ENCODE data around the gene SRGAP3.

The SRGAP3 gene

DNA sequence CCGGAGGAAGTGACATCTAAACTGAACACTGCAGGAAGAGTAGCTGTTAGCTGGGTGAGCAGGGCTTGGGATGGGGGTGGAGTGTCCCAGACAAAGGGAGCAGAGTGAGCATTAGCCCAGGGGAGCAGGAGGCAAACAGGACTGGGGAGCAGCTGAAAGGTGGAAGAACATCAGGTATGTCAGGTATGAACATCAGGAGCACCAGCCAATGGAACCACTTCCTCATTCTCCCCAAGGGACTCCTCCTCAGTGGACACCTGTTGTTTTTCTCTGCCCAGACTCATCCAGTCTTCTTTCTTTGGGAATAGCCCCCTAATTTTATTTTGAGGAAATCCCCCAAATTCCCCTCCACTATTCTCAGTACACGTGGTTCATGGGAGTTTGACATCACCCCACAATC is 178.5 kb downstream of the SRGAP3 start:
- Histone ChIP-seq H3K4me3 (ENCODE audit: low read length) (no peak overlapping the region), H3K27me3 (ENCODE audit: control insufficient read depth, insufficient read depth, low read length) (no peaks in the 10 kb centered on the region), H3K27ac (ENCODE audit: low read depth, low read length) (no peak overlapping the region), H3K9ac (ENCODE audit: low read length) (no peak overlapping the region), H3K4me1 (ENCODE audit: control insufficient read depth, insufficient read depth, low read length) (no peaks in the 10 kb centered on the region), H3K36me3 (ENCODE audit: control insufficient read depth, insufficient read depth, low read length) (no peaks in the 10 kb centered on the region)

DNA sequence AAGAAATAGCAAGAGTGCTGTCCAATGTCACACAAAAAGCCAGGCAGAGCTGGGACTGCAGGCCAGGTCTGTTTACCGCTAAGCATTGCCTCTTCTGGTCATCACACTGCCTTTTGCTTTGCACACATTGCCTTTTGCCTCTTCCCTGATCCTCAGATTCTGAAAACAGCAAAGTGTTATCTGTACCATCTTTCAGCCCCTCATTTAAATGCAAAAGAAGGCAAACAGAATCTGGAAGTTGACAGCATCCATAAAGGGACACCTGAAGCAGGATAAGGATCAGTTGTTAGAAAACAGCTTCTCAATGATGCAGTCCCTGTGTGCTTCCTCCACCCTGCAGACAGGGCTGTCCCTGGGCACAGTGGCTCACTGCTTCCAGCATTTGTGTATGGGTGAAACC is 179.5 kb downstream of the SRGAP3 start:
- H3K27me3 ChIP-seq (ENCODE audit: control insufficient read depth, insufficient read depth, low read length): no peaks in the 10 kb centered on the region
- no peak overlapping the region for H3K27ac ChIP-seq (ENCODE audit: low read depth, low read length)

DNA sequence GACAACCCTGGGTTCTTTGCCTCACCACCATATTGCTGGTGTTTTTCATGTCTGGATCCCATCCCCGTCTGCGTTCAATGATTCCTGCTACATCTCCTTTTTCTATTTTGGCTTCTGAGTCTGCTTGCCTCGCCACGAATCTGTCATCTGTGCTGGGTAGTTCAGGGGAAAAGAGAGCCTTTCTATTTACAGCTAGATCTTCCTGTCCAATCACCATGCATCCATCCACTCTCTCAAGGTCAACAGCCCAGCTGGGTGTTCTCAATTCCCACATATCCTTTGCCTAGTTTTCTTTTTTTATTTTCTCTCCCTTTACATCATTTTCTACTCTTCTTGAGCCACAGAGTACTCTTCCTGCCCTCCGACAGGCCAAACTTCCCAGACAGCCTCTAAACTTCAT is 181.4 kb downstream of the SRGAP3 start:
- no peak overlapping the region for H3K4me3 ChIP-seq (ENCODE audit: low read length)
- no peaks in the 10 kb centered on the region for H3K27me3 ChIP-seq (ENCODE audit: control insufficient read depth, insufficient read depth, low read length)
- H3K27ac ChIP-seq (ENCODE audit: low read depth, low read length): no peak overlapping the region

More for the DNA sequence above, 179.5 kb downstream of the SRGAP3 start:
- H3K4me3 ChIP-seq (ENCODE audit: low read length): no peak overlapping the region
- no peak overlapping the region for H3K9ac ChIP-seq (ENCODE audit: low read length)
- no peaks in the 10 kb centered on the region for H3K4me1 ChIP-seq (ENCODE audit: control insufficient read depth, insufficient read depth, low read length)
- no peaks in the 10 kb centered on the region for H3K36me3 ChIP-seq (ENCODE audit: control insufficient read depth, insufficient read depth, low read length)

DNA sequence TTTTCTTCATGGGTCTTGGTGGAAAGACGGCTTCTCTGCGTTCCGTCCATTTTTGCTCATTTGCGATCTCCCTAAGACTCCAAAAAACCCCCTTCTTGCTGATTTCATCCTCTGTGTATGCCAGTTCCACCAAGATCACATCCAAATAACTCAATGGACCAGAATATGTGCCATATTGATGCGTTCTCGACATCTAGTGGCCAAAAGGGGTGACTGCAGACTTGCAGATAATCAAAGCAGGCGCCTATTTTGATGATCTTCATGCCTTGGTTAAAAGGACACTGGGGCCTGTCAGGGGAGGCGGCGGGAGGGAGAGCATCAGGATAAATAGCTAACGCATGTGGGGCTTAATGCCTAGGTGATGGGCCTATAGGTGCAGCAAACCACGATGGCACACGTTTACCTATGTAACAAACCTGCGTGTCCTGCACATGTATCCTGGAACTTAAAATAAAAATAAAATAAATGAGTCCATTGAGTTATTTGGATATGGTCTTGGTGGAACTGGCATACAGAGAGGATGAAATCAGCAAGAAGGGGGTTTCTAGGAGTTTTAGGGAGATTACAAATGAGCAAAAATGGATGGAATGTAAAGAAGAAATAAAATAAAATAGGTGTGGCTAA is 182.0 kb downstream of the SRGAP3 start:
- H3K4me3 ChIP-seq (ENCODE audit: low read length): no peak overlapping the region
- no peaks in the 10 kb centered on the region for H3K36me3 ChIP-seq (ENCODE audit: control insufficient read depth, insufficient read depth, low read length)
- H3K4me1 ChIP-seq (ENCODE audit: control insufficient read depth, insufficient read depth, low read length): no peaks in the 10 kb centered on the region
- no peak overlapping the region for H3K27ac ChIP-seq (ENCODE audit: low read depth, low read length)
- no peaks in the 10 kb centered on the region for H3K27me3 ChIP-seq (ENCODE audit: control insufficient read depth, insufficient read depth, low read length)
- no peak overlapping the region for H3K9ac ChIP-seq (ENCODE audit: low read length)

More for the DNA sequence above, 181.4 kb downstream of the SRGAP3 start:
- H3K36me3 ChIP-seq (ENCODE audit: control insufficient read depth, insufficient read depth, low read length): no peaks in the 10 kb centered on the region
- no peak overlapping the region for H3K9ac ChIP-seq (ENCODE audit: low read length)
- H3K4me1 ChIP-seq (ENCODE audit: control insufficient read depth, insufficient read depth, low read length): no peaks in the 10 kb centered on the region

DNA sequence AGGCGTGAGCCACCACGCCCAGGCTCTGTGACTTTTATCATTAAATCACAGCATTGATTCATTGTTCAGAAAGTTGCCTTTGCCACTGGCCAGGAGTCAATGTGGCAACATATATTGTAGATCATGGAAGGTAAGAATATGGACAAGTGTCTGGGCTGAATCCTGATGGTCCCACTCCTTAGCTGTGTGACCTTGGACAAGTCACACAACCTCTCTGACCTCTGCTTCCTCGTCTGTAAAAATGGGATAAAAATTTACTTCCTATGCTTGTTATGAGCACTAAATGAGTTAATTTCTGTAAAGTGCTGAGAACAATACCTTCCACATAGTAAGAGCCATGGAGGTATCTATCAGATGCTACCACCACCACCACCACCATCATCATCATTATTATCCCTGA is 182.7 kb downstream of the SRGAP3 start:
- H3K4me1 ChIP-seq (ENCODE audit: control insufficient read depth, insufficient read depth, low read length): no peaks in the 10 kb centered on the region
- H3K9ac ChIP-seq (ENCODE audit: low read length): no peak overlapping the region
- H3K27ac ChIP-seq (ENCODE audit: low read depth, low read length): no peak overlapping the region
- no peaks in the 10 kb centered on the region for H3K36me3 ChIP-seq (ENCODE audit: control insufficient read depth, insufficient read depth, low read length)
- no peaks in the 10 kb centered on the region for H3K27me3 ChIP-seq (ENCODE audit: control insufficient read depth, insufficient read depth, low read length)
- H3K4me3 ChIP-seq (ENCODE audit: low read length): no peak overlapping the region

DNA sequence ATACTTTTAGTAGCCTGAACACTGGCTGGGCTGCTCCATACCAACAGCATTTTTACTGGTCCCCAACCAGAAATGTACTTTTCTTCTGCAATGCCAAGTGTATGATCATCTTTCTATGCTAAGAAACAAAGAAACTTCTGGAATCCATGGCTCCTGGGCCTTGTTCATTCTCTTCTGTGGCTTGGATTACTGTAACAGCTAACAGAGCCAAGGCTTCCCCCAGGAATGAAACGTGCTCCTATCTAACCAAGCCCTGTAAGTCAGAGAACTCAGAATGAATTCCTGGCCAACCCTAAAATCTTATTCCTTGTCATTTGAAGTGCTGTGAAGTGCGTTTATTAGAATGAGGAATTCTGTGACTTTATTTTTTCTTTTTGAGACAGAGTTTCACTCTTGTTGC is 183.3 kb downstream of the SRGAP3 start:
- Histone ChIP-seq H3K9ac (ENCODE audit: low read length) (no peak overlapping the region), H3K27me3 (ENCODE audit: control insufficient read depth, insufficient read depth, low read length) (no peaks in the 10 kb centered on the region), H3K4me3 (ENCODE audit: low read length) (no peak overlapping the region), H3K4me1 (ENCODE audit: control insufficient read depth, insufficient read depth, low read length) (no peaks in the 10 kb centered on the region), H3K27ac (ENCODE audit: low read depth, low read length) (no peak overlapping the region), H3K36me3 (ENCODE audit: control insufficient read depth, insufficient read depth, low read length) (no peaks in the 10 kb centered on the region)

DNA sequence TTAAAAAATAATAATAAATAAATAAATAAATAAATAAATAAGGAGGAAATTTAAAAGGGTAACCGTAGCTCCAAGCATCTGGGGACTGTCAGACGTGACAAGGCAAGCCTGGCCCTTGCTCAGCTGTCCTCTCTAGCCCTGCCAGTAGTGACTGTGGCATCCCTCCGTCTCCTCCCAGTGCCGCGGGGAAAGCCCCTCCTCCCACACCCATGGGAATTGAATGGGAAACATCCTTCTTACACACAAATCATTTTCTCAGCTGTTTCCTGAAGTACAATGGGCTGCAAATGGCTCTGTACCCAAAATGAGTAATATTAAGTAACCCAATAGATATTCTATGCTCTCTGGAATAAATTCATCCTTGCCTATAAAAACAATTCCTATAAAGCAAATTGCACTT is 184.6 kb downstream of the SRGAP3 start:
- Histone ChIP-seq H3K36me3 (ENCODE audit: control insufficient read depth, insufficient read depth, low read length) (no peaks in the 10 kb centered on the region), H3K27ac (ENCODE audit: low read depth, low read length) (no peak overlapping the region), H3K4me1 (ENCODE audit: control insufficient read depth, insufficient read depth, low read length) (no peaks in the 10 kb centered on the region), H3K27me3 (ENCODE audit: control insufficient read depth, insufficient read depth, low read length) (no peaks in the 10 kb centered on the region), H3K9ac (ENCODE audit: low read length) (no peak overlapping the region), H3K4me3 (ENCODE audit: low read length) (no peak overlapping the region)

DNA sequence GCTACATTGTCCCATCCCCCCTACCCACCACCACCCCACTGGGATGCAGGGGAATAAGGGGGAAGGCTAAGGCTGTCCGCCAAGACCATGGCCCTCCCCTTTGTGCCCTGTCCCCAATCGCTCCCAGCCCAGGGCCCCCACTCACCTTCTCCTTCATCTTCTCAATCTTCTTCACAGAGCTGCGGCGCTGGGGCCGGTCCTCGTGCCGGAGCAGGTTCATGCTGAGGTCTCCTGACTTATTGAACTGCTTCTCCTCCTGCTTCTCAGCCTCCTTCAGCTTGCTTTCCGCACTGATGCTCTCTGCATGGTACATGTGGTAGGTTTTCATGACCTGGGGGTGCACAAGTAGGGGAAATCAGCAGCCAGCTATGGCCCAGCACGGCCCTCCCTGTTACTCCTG is 185.2 kb downstream of the SRGAP3 start:
- Histone ChIP-seq H3K4me1 (ENCODE audit: control insufficient read depth, insufficient read depth, low read length) (no peaks in the 10 kb centered on the region), H3K4me3 (ENCODE audit: low read length) (no peak overlapping the region), H3K36me3 (ENCODE audit: control insufficient read depth, insufficient read depth, low read length) (no peaks in the 10 kb centered on the region), H3K27me3 (ENCODE audit: control insufficient read depth, insufficient read depth, low read length) (no peaks in the 10 kb centered on the region), H3K27ac (ENCODE audit: low read depth, low read length) (no peak overlapping the region), H3K9ac (ENCODE audit: low read length) (no peak overlapping the region)

DNA sequence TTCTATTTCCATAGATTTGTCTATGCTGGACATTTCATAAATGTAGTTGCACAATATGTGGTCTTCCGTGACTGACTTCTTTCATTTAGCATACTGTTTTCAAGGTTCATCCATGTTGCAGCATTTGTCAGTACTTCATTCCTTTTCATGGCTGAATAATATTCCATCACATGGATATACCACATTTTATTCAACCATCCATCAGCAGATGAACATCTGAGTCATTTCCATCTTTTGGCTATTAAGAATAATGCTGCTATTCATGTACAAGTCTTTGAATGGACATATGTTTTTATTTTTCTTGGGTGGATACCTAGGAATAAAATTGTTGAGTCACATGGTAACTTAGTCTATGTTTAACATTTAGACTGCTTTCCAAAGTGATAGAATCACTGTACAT is 186.9 kb downstream of the SRGAP3 start:
- Histone ChIP-seq H3K27me3 (ENCODE audit: control insufficient read depth, insufficient read depth, low read length) (no peaks in the 10 kb centered on the region), H3K4me1 (ENCODE audit: control insufficient read depth, insufficient read depth, low read length) (no peaks in the 10 kb centered on the region), H3K36me3 (ENCODE audit: control insufficient read depth, insufficient read depth, low read length) (no peaks in the 10 kb centered on the region), H3K9ac (ENCODE audit: low read length) (no peak overlapping the region), H3K27ac (ENCODE audit: low read depth, low read length) (no peak overlapping the region), H3K4me3 (ENCODE audit: low read length) (no peak overlapping the region)

DNA sequence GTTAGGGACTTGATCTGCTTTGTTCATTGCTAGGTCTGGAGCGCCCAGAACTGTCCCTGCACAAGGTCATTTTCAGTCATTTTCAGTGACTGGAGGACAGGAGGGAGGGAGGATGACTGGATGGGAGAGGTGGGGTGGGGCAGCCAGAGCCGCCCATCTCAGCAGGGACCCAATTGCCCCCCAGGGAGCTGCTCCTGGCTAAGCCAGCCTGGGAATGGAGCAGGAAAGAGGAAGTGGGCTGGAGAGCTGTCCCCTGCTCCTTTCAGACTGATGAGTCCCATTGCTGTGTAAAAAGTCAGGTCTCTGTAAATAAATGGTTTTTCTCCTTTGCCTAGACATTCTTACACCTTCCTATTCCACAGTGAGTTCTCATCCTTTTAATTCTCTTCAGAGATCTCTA is 187.8 kb downstream of the SRGAP3 start:
- Histone ChIP-seq H3K4me1 (ENCODE audit: control insufficient read depth, insufficient read depth, low read length) (no peaks in the 10 kb centered on the region), H3K4me3 (ENCODE audit: low read length) (no peak overlapping the region), H3K27ac (ENCODE audit: low read depth, low read length) (no peak overlapping the region), H3K9ac (ENCODE audit: low read length) (no peak overlapping the region), H3K27me3 (ENCODE audit: control insufficient read depth, insufficient read depth, low read length) (no peaks in the 10 kb centered on the region), H3K36me3 (ENCODE audit: control insufficient read depth, insufficient read depth, low read length) (no peaks in the 10 kb centered on the region)

DNA sequence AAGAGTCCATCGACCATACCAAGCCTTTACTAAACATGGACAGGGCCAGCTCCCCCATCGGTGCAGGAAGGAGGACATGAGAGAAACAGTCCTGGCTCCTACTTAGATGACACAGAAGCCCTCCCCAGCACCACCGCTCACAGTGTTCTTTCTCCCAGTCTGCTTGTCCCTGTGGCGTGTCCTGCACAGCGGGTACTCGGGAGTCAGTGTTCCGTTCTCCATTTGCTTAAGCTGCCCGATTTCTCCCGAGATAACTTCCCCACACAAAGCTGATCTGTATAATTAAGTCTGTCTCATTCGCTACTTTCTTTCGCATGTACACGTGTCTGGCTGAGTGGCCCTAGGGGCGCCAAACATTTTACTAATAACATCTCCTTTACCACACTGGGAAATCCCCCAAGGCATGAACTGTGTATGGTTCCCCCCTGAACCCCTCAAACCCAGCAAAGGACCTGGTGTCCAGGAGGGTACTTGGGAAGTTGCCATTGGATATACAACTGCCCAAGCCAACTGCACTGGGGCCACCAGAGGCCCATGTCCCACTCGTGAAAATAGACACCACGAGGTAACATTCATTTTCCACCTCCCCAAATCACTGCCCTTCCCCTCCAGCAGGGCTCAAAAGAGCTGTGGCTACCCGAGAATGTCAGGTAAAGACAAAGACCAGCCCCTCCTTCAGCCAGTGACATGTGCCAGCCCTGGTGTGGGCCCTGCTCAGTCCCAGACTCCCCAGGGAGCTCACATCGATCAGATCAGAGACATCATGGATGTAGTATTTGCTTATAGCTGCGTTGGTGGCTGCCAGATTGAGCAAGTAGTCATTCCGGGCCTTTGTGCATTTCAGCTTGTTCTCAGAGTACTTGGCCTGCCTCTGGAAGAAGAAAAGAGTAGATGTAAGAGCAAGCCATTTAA is 189.7 kb downstream of the SRGAP3 start:
- Histone ChIP-seq H3K36me3 (ENCODE audit: control insufficient read depth, insufficient read depth, low read length) (no peaks in the 10 kb centered on the region), H3K27ac (ENCODE audit: low read depth, low read length) (no peak overlapping the region), H3K4me1 (ENCODE audit: control insufficient read depth, insufficient read depth, low read length) (no peaks in the 10 kb centered on the region), H3K4me3 (ENCODE audit: low read length) (no peak overlapping the region), H3K9ac (ENCODE audit: low read length) (no peak overlapping the region), H3K27me3 (ENCODE audit: control insufficient read depth, insufficient read depth, low read length) (no peaks in the 10 kb centered on the region)

DNA sequence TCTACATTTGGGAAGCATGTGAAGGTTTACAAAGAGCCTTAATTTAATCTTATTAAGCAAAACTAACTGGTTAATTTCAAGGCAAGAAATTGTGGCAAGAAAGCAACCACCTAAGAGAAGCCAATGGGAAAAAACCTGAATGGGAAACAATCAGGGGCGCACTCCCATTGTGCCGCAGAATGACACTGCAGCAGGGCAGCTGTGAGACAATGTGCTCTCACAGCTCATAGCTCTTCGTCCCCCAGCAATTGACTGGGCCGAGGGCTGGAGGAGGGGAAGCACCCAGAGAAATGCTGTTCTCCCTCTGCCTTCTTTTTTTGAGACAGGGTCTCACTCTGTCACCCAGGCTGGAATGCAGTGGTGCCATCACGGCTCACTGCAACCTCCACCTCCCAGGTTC is 192.9 kb downstream of the SRGAP3 start:
- H3K36me3 ChIP-seq (ENCODE audit: control insufficient read depth, insufficient read depth, low read length): no peaks in the 10 kb centered on the region

More for the DNA sequence above, 192.9 kb downstream of the SRGAP3 start:
- Histone ChIP-seq H3K4me1 (ENCODE audit: control insufficient read depth, insufficient read depth, low read length) (no peaks in the 10 kb centered on the region), H3K9ac (ENCODE audit: low read length) (no peak overlapping the region), H3K27me3 (ENCODE audit: control insufficient read depth, insufficient read depth, low read length) (no peaks in the 10 kb centered on the region), H3K27ac (ENCODE audit: low read depth, low read length) (no peak overlapping the region), H3K4me3 (ENCODE audit: low read length) (no peak overlapping the region)
